Endodermal cell (in vitro differentiated cells): ENCODE measurements around the gene CDC42EP5. TPM values are rescaled to one million over a fixed set of nuclear protein-coding genes. Genes with fewer than 3 reads are reported as not detected.
"Not testable (repeated sequence)": the region's sequence is repeated elsewhere in the genome, so short reads cannot be mapped to it uniquely, and the experiment has no call there.

Experiments used
- DNase-seq: peaks from one replicate; pipeline ENCODE4 v3.0.0-alpha.2; 2017
- H3K27ac ChIP-seq: 2 replicates; pipeline ENCODE4 v1.5.1; 2013; ENCODE audit warnings: mild to moderate bottlenecking, low read depth, low read length, moderate library complexity
- H3K27me3 ChIP-seq: 2 replicates; pipeline ENCODE4 v1.6.1; 2013; ENCODE audit warnings: mild to moderate bottlenecking, low read length, moderate library complexity; ENCODE audit not compliant: insufficient read depth, control insufficient read depth, poor library complexity, severe bottlenecking
- H3K36me3 ChIP-seq: 2 replicates; pipeline ENCODE4 v1.7.0; 2013; ENCODE audit warnings: mild to moderate bottlenecking, low read length, moderate library complexity; ENCODE audit not compliant: control insufficient read depth, insufficient read depth
- H3K4me1 ChIP-seq: one replicate; pipeline ENCODE4 v1.7.0; 2013; ENCODE audit warnings: low read length; ENCODE audit not compliant: control insufficient read depth, insufficient read depth
- H3K4me3 ChIP-seq: 2 replicates; pipeline ENCODE4 v1.5.1; 2013; ENCODE audit warnings: mild to moderate bottlenecking, low read length, moderate library complexity
- H3K9ac ChIP-seq: 2 replicates; pipeline ENCODE4 v1.6.1; 2013; ENCODE audit warnings: mild to moderate bottlenecking, low read length, moderate library complexity; ENCODE audit not compliant: poor library complexity, severe bottlenecking; ENCODE audit errors: extremely low read depth
- H3K9me3 ChIP-seq: 2 replicates; pipeline ENCODE4 v1.6.1; 2013; ENCODE audit warnings: mild to moderate bottlenecking, low read length, moderate library complexity; ENCODE audit not compliant: control insufficient read depth
- H3K27ac Mint-ChIP-seq: 2 replicates; pipeline ENCODE4 v1.8.0; 2020; ENCODE audit warnings: mixed read lengths
- H3K27me3 Mint-ChIP-seq: 2 replicates; pipeline ENCODE4 v1.8.0; 2021; ENCODE audit warnings: mild to moderate bottlenecking, mixed read lengths; ENCODE audit not compliant: insufficient read depth
- H3K36me3 Mint-ChIP-seq: 2 replicates; pipeline ENCODE4 v1.8.0; 2020; ENCODE audit warnings: low read depth, mixed read lengths
- H3K4me1 Mint-ChIP-seq: 2 replicates; pipeline ENCODE4 v1.8.0; 2020; ENCODE audit warnings: mixed read lengths
- H3K4me3 Mint-ChIP-seq: 2 replicates; pipeline ENCODE4 v1.8.0; 2020; ENCODE audit warnings: mild to moderate bottlenecking, moderate library complexity, mixed read lengths
- H3K9me3 Mint-ChIP-seq: 2 replicates; pipeline ENCODE4 v1.8.0; 2020; ENCODE audit warnings: mild to moderate bottlenecking, mixed read lengths
- WGBS, 2 experiments: methylation state at CpG; one replicate each; pipeline versions ENCODE4 v1.1.5 to v1.1.7; 2013; ENCODE audit warnings: missing lambda C conversion rate in 2 of 2, mixed read lengths in 1 of 2; ENCODE audit not compliant: insufficient coverage in 1 of 2, insufficient read length in 1 of 2; 5-methylcytosine and 5-hydroxymethylcytosine counted together
- total RNA-seq, 2 donors: library from RNA; stranded (reverse); fragmentation: NEBNext Ultra II Directional in 1 of 2; extraction: Animal tissue kit (Norgen Biotek cat#: 25700) in 1 of 2; gene quantifications; 2 replicates in 1 of 2; 3 replicates in 1 of 2; pipeline ENCODE4 v1.2.1, GENCODE V29; 2021
- TF ChIP-seq, protein P1 (sequence below): fragments of 200-600 bp; sonication (generic); conservative IDR thresholded peaks from 2 replicates; pipeline ENCODE4 v1.5.0; 2021; ENCODE audit warnings: antibody characterized with exemption, mild to moderate bottlenecking

The CDC42EP5 gene
- total RNA-seq, 2 donors from 2014 or later: 0.49 TPM; not detected in 1

DNA sequence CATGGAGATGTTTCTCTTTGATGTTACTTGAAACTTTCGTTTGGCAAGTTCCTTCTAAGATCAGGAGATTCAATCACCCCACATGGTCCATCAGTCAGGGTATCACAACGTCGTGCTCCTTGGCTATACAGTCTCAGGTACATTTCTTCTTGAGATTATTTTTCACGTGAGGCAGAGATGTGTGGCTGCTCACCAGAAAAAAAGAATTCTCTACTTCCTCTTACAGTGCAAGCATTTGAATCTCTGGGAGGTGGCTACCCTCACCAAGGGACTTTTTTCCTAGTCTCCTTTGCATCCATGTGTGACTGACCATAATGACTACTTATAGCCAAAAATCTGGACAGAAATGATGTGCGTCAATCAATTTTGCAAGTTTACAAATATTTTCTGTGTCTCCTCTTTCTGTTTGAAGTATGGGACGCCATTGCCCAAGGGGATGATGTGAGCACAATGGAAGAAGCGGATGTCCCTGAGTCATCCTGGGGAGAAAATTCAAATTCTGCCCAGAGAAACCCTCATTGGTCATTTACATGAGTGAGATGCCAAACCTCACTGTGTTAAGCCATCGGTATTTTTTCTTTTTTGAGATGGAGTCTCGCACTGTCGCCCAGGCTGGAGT, 21.0 kb upstream of the CDC42EP5 start:
- H3K27ac ChIP-seq: no peak overlapping the region
- H3K9me3 ChIP-seq: no peaks in the 10 kb centered on the region
- no peaks in the 10 kb centered on the region for H3K4me1 ChIP-seq
- H3K27me3 ChIP-seq: no peaks in the 10 kb centered on the region
- TF ChIP-seq, protein P1, sequence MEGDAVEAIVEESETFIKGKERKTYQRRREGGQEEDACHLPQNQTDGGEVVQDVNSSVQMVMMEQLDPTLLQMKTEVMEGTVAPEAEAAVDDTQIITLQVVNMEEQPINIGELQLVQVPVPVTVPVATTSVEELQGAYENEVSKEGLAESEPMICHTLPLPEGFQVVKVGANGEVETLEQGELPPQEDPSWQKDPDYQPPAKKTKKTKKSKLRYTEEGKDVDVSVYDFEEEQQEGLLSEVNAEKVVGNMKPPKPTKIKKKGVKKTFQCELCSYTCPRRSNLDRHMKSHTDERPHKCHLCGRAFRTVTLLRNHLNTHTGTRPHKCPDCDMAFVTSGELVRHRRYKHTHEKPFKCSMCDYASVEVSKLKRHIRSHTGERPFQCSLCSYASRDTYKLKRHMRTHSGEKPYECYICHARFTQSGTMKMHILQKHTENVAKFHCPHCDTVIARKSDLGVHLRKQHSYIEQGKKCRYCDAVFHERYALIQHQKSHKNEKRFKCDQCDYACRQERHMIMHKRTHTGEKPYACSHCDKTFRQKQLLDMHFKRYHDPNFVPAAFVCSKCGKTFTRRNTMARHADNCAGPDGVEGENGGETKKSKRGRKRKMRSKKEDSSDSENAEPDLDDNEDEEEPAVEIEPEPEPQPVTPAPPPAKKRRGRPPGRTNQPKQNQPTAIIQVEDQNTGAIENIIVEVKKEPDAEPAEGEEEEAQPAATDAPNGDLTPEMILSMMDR: no peak
- WGBS, 2 experiments: 64 to 66% methylated on average over 8 to 10 of the region's 10 CpGs
- H3K27ac Mint-ChIP-seq: no peak overlapping the region
- no peak overlapping the region for H3K9ac ChIP-seq
- no peaks in the 10 kb centered on the region for H3K36me3 Mint-ChIP-seq
- no peak for DNase-seq
- H3K27me3 Mint-ChIP-seq: no peaks in the 10 kb centered on the region
- no peak overlapping the region for H3K4me3 ChIP-seq
- no peaks in the 10 kb centered on the region for H3K36me3 ChIP-seq
- H3K4me3 Mint-ChIP-seq: no peak overlapping the region
- H3K4me1 Mint-ChIP-seq: no peaks in the 10 kb centered on the region
- peaks cover 88% of the 10 kb centered on the region for H3K9me3 Mint-ChIP-seq

DNA sequence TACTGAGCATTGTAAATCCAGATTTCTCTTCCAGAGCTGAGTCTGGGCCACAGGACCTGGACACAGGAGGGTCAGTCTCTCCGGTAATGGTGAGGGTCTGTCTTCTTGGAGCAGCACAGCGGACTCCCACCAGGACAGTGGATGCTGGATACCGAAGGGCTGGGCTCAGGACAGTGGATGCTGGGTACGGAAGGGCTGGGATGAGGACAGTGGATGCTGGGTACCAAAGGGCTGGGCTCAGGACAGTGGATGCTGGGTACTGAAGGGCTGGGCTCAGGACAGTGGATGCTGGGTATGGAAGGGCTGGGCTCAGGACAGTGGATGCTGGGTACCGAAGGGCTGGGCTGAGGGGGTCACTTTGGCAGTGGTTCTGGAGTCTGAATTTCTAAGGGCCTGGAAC, 20.0 kb upstream of the CDC42EP5 start:
- not testable (repeated sequence) for H3K27me3 Mint-ChIP-seq, H3K9ac ChIP-seq, H3K9me3 ChIP-seq, H3K4me1 ChIP-seq, H3K27me3 ChIP-seq, H3K36me3 Mint-ChIP-seq, H3K4me1 Mint-ChIP-seq, H3K4me3 ChIP-seq, H3K4me3 Mint-ChIP-seq, H3K27ac Mint-ChIP-seq, H3K36me3 ChIP-seq, DNase-seq, H3K27ac ChIP-seq
- H3K9me3 Mint-ChIP-seq: peaks cover 82% of the 10 kb centered on the region
- WGBS, 2 experiments: 83 to 100% methylated on average over 1 to 5 of the region's 5 CpGs

DNA sequence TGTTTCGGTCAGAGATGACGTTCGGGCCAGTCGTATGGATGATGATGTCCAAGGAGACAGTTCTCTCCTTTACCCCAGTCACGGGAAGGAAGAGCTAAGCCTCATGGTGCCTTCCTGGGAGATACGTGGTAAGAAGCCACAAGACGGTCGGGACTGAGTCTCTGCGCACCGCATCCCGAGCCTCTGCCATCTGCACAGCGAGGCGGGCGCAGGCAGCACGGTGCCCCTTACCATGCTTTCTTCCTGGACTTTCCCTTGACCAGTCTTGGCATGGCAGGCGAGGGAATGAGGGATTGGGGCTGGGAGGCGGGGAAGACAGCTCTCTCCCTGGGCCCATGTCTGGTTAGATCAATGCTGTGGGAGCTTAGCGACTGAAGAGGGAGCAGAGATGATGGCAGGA, 19.5 kb upstream of the CDC42EP5 start:
- Mint-ChIP-seq H3K27me3 (no peaks in the 10 kb centered on the region), H3K4me3 (no peak overlapping the region), H3K36me3 (no peaks in the 10 kb centered on the region), H3K9me3 (peaks cover 79% of the 10 kb centered on the region), H3K27ac (no peak overlapping the region), H3K4me1 (no peaks in the 10 kb centered on the region)
- WGBS, 2 experiments: 50 to 82% methylated on average over 2 to 18 of the region's 18 CpGs
- TF ChIP-seq, protein P1: no peak
- Histone ChIP-seq H3K4me3 (no peak overlapping the region), H3K4me1 (no peaks in the 10 kb centered on the region), H3K27ac (no peak overlapping the region), H3K9me3 (no peaks in the 10 kb centered on the region), H3K9ac (no peak overlapping the region), H3K27me3 (no peaks in the 10 kb centered on the region), H3K36me3 (no peaks in the 10 kb centered on the region)
- no peak for DNase-seq

DNA sequence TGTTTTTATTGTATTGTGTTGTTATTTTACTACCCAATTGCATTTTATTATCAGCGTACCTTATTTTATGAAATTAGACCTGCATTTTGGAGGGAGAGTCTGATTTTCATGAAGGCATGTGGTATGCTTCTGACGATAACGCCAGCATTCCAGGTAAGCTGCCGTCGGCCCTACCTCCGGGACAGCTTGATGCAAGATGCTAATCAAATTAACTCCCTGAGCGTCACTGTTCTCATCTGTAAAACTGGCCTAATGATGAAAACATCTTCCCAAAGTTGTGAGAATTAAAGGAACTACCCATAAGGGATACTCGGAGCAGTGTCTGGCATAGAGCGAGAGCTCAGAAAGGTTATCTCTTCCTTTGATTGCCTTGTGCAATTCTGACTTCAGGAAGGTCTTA, 16.7 kb upstream of the CDC42EP5 start:
- TF ChIP-seq, protein P1: no peak
- H3K4me3 Mint-ChIP-seq: no peak overlapping the region

More for the DNA sequence above, 16.7 kb upstream of the CDC42EP5 start:
- WGBS, 2 experiments: 84 to 93% methylated on average over 8 to 9 of the region's 9 CpGs
- no peak for DNase-seq
- Mint-ChIP-seq H3K9me3 (peaks cover 58% of the 10 kb centered on the region), H3K36me3 (no peaks in the 10 kb centered on the region), H3K27ac (no peak overlapping the region), H3K4me1 (no peaks in the 10 kb centered on the region), H3K27me3 (peaks cover 3% of the 10 kb centered on the region)
- H3K9me3 ChIP-seq: no peaks in the 10 kb centered on the region
- H3K27me3 ChIP-seq: no peaks in the 10 kb centered on the region
- H3K4me1 ChIP-seq: no peaks in the 10 kb centered on the region
- H3K27ac ChIP-seq: no peak overlapping the region
- H3K36me3 ChIP-seq: no peaks in the 10 kb centered on the region
- no peak overlapping the region for H3K9ac ChIP-seq
- no peak overlapping the region for H3K4me3 ChIP-seq
